Stimulated activated CD4-positive, alpha-beta T cell treated with anti-CD3 and anti-CD28 coated beads, Interleukin-12 subunit alpha, Interleukin-12 subunit beta, amount 100 ng/mL, for 48 hours (primary cell): Measurements from ENCODE around the gene SESN2.

Experiments
- DNase-seq, 3 donors: peaks; one replicate each; pipeline ENCODE4 v3.0.0-alpha.2; 2020; ENCODE audit warnings: low read depth in 2 of 3, low spot score in 1 of 3

Gene SESN2

GRCh38 chr1:28282426-28283407, 23.4 kb downstream of the SESN2 start:
- no peak for DNase-seq

- DNase-seq: no peak
These were observed 26.8 kb downstream of the SESN2 start for GRCh38 chr1:28286111-28286510.

GRCh38 chr1:28288487-28288886, 29.2 kb downstream of the SESN2 start:
- no peak for DNase-seq

- DNase-seq: no peak
These were observed 31.5 kb downstream of the SESN2 start for GRCh38 chr1:28290851-28291250.

GRCh38 chr1:28291711-28292110, 32.4 kb downstream of the SESN2 start:
- DNase-seq: no peak

- no peak for DNase-seq
These were observed 36.6 kb downstream of the SESN2 start for GRCh38 chr1:28295936-28296335.

- DNase-seq: no peak
These were observed 37.3 kb downstream of the SESN2 start for GRCh38 chr1:28296401-28297261.

GRCh38 chr1:28297826-28298225, 38.5 kb downstream of the SESN2 start:
- no peak for DNase-seq

- no peak for DNase-seq
These were observed 39.1 kb downstream of the SESN2 start for GRCh38 chr1:28298438-28298837.

- no peak for DNase-seq
These were observed 42.3 kb downstream of the SESN2 start for GRCh38 chr1:28301368-28302174.

- no peak for DNase-seq
These were observed 42.9 kb downstream of the SESN2 start for GRCh38 chr1:28302247-28302646.

- DNase-seq: no peak
These were observed 47.1 kb downstream of the SESN2 start for GRCh38 chr1:28306301-28306949.

- DNase-seq: no peak
These were observed 49.4 kb downstream of the SESN2 start for GRCh38 chr1:28308750-28309149.

- DNase-seq: no peak
These were observed 50.4 kb downstream of the SESN2 start for GRCh38 chr1:28309702-28310101.

- no peak for DNase-seq
These were observed 54.6 kb downstream of the SESN2 start for GRCh38 chr1:28313702-28314546.

- no peak for DNase-seq
These were observed 55.2 kb downstream of the SESN2 start for GRCh38 chr1:28314547-28314941.

GRCh38 chr1:28317014-28317413, 57.7 kb downstream of the SESN2 start:
- DNase-seq: no peak

GRCh38 chr1:28322194-28322593, 62.9 kb downstream of the SESN2 start:
- DNase-seq: no peak

GRCh38 chr1:28323720-28324119, 64.4 kb downstream of the SESN2 start:
- no peak for DNase-seq

- DNase-seq: no peak
These were observed 67.2 kb downstream of the SESN2 start for GRCh38 chr1:28326515-28326914.
